K562 treated with DMSO at 1 percent for 24 hours (cell line): ENCODE results near the gene PPHLN1. TPM values are rescaled to one million over a fixed set of nuclear protein-coding genes. Genes with fewer than 3 reads are reported as not detected.

Experiments
- total RNA-seq: library from RNA; unstranded; fragments of 300-600 nt; gene quantifications from 2 replicates; pipeline ENCODE4 v1.2.3, GENCODE V29; 2022; ENCODE audit warnings: low read depth; ENCODE audit not compliant: insufficient read depth

The PPHLN1 gene, protein sequence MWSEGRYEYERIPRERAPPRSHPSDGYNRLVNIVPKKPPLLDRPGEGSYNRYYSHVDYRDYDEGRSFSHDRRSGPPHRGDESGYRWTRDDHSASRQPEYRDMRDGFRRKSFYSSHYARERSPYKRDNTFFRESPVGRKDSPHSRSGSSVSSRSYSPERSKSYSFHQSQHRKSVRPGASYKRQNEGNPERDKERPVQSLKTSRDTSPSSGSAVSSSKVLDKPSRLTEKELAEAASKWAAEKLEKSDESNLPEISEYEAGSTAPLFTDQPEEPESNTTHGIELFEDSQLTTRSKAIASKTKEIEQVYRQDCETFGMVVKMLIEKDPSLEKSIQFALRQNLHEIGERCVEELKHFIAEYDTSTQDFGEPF
- total RNA-seq: 42.4 and 44.3 TPM in 2 replicates

DNA sequence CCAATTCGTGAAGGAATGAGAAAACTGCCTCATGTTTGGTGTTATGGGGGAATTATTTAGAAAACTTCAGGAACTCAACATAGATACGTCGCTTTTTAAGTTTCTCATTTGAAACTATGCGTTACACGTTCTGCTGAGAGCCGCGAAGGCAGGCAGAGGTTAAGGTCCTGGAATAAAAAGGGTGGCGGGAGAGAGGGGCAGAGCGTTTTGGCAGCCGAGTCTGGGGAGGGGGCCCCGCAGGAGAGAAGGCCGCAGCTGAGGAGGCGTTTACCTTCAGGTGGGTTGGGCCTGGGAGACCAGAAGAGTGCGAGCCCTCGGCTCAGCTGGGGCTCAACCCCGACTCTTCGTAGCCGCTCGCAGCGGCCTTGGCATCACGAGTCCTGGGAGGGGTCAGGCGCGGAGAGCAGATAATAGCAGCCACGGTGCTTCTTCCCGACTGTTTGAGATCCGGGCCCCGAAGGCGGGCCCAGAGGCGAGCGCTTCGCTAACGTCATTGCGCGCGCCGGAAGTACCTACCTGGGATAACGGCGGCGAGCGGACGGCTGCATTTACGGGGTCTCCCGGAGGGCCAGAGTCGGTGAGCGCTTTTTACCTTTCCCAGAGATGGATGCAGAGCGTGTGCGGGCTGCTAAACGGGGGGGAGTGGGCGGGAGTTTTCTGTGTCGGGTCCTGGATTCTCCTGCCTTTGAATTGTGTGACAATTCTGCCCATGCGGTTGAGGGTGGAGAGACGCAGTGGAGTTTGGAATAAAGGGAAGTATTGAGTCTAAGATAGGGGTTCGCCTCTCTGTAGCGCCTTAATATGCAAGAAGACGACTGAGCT, at the start of gene PPHLN1, which contains the start of gene ZCRB1:
TSS of gene PPHLN1 (plus strand) at position 515 of the 822 bp plus-strand sequence. CDS start 9,736 bp downstream, outside the sequence.
TSS of gene ZCRB1 (minus strand) at position 442 of the 822 bp plus-strand sequence. CDS start 1,992 bp downstream, outside the sequence.

Other genes starting within 250 kb of the PPHLN1 start
- 6.0 and 8.5 TPM in 2 replicates for gene GXYLT1, start 181.3 kb upstream of the PPHLN1 start, total RNA-seq
- gene YAF2, start 87.9 kb upstream of the PPHLN1 start, total RNA-seq: 10.4 and 14.2 TPM in 2 replicates
- 43.7 and 48.6 TPM in 2 replicates for gene ZCRB1, start 73 bp upstream of the PPHLN1 start, total RNA-seq